Caki2 (cell line): ENCODE data around the gene SH2D4B. TPM values are rescaled to one million over a fixed set of nuclear protein-coding genes. Genes with fewer than 3 reads are reported as not detected.

Source experiments
- DNase-seq: peaks from one replicate; pipeline ENCODE4 v3.0.0-alpha.2; 2015; ENCODE audit warnings: low read depth
- in situ Hi-C: cut with HindIII; loops from 2 replicates; pipeline ENCODE4 v1.10.0; 2016; ENCODE audit warnings: low sequenced_read_pairs, low pct_unique_long_range_greater_than_20kb, mixed read lengths
- total RNA-seq: library from RNA; depleted of rRNA; stranded (reverse); fragments of >200 nt; shearing (Covaris generic); gene quantifications from 2 replicates; pipeline ENCODE4 v1.2.3, GENCODE V29; 2014; ENCODE audit warnings: low replicate concordance; rRNA removed

Gene SH2D4B
- total RNA-seq, 1 experiment from 2014 or later: not detected

DNA sequence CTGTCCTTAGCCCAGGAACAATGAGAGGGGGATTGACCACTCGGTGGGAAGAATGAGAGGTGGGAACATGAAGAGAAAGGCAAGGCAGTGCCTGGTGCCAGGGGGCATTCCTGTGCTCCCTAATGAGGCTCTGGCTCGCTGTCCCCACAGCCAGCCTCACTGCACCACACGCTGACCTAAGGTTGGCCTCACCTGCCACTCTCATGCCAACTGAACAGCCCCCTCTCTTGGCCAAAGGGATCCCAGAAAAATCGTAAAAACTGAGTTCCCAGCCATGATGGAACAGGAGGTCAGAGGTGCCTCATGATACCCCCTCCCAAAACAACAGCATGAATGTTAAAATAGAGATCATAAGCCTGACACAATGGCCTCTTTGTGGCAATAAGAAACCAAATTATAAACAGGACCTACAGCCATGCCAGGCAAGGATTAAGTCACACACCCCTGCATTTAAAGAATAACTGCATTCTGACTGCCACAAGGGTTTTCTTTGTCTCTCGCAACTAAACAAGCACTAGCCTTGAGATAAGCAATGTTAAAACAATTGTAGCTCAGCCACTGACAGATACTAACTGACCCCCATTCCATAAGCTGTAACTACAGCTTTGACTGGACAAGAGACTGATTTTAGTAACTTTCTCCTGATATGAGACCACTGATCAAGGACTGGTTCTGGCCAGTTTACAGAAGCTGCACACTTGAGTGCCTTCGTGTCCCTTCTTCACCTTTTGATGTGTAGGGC, 149.2 kb downstream of the SH2D4B start:
- no peak for DNase-seq
- in situ Hi-C loops: no loop called here

GRCh38 chr10:80687476-80687789, 149.7 kb downstream of the SH2D4B start:
- no peak for DNase-seq
- in situ Hi-C loops: no loop called here

DNA sequence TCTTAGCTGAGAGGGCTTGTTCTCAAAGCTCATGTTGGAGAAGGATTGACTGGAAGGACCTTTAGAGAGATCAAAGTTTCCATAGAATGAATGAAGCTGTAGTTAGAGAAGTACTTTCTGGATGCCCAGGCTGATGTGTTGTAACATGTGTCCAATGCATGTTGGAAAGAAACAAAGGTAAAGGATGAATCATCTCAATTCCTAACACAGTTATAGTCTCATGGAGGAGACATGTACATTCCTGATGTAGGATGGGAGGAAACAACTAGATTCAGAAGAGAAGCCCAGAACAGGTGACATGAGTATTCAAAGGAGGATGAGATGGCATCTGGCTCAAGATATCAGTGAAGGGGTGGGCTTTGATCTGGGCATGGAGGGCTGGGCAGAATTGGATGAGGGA, 152.7 kb downstream of the SH2D4B start:
- no peak for DNase-seq
- in situ Hi-C loops: no loop called here

DNA sequence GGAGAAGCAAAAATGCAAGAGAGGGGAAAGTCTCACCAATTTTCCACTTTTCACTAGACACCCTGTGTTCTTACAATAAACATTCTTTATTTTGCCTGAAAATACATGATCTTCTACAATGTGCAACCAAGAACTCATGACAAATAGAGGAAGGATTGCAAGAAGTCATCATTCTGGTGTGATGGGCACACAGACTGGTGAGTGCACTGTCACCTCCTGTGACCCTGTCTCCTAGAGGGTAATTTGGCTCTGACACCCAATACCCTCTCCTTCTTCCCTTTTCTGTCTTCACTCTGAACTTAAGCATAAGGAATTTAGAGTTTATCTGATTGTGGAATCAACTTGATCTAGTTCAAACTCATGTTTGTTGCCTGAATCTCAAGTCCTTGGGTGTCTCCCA, 153.7 kb downstream of the SH2D4B start:
- no peak for DNase-seq
- in situ Hi-C loops: no loop called here

- DNase-seq: no peak
- in situ Hi-C loops: no loop called here
Measured at GRCh38 chr10:80693565-80693964, 155.9 kb downstream of the SH2D4B start.

GRCh38 chr10:80694930-80695329, 157.2 kb downstream of the SH2D4B start:
- no peak for DNase-seq
- in situ Hi-C loops: no loop called here

Other genes starting within 250 kb of the SH2D4B start
- 0.12 TPM in 1 of 2 replicates, not detected in the other for gene MAT1A, start 248.2 kb upstream of the SH2D4B start, total RNA-seq
- not detected in 2 replicates for gene DYDC1, start 181.1 kb upstream of the SH2D4B start, total RNA-seq
- gene DYDC2, start 181.1 kb upstream of the SH2D4B start, total RNA-seq: not detected in 2 replicates
- gene PRXL2A, start 129.4 kb upstream of the SH2D4B start, total RNA-seq: 71.9 and 92.2 TPM in 2 replicates
- gene TSPAN14, start 83.6 kb upstream of the SH2D4B start, total RNA-seq: 57.1 and 92.5 TPM in 2 replicates